ENCODE data around the gene RASSF5. TPM values are rescaled to one million over a fixed set of nuclear protein-coding genes. Genes with fewer than 3 reads are reported as not detected.

Gene RASSF5
- total RNA-seq, 3 donors from 2014 or later: 11.0 to 17.0 (median 11.1) TPM

DNA sequence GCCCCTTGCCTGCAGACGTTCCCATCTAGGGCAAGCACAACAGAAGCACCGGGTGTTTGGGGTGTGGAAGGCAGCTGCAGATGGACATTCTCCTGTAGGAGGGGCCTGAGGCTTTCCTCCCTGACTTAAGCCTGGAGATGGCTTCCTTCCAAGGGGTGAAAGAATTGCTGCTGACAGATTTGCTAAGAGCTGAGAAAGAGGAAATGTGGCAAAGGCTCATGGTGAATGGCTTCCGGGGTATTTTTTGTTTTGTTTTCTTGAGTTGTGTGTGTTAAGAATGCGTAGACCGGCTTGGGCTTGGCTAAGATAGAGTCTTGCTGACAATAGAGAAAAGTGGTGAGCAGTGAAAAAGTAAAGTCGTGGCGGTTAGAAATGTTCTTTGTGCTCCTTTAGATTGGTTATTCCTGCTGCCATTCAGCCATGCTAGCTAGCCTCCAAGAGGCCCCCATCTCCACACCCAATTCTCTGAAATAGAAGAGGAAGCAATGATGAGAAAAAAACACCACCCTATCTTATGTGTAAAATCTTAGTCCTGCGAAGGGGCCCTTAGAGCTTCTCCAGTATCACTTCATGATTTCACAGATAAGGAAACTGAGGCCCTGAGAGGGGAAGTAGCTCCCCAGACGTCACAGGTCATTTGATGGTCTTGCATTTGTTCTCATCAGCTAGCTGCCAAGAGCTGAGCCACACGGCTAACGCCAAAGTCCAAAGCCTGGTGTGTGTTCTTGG is 68.0 kb downstream of the RASSF5 start:
- Histone ChIP-seq H3K36me3 (no peaks in the 10 kb centered on the region), H3K27me3 (no peaks in the 10 kb centered on the region), H3K4me1 (no peaks in the 10 kb centered on the region), H3K27ac (peak overlapping the region; percentile 50 to 53), H3K9me3 (no peaks in the 10 kb centered on the region), H3K4me3 (no peak overlapping the region)
- no peak for DNase-seq (ENCODE audit: low spot score in 2 of 2)
- TF ChIP-seq POLR2A (IDR thresholded peaks at IDR 0.05) (no peak), POLR2AphosphoS5 (IDR thresholded peaks at IDR 0.05) (no peak)
- TF ChIP-seq, protein P1, sequence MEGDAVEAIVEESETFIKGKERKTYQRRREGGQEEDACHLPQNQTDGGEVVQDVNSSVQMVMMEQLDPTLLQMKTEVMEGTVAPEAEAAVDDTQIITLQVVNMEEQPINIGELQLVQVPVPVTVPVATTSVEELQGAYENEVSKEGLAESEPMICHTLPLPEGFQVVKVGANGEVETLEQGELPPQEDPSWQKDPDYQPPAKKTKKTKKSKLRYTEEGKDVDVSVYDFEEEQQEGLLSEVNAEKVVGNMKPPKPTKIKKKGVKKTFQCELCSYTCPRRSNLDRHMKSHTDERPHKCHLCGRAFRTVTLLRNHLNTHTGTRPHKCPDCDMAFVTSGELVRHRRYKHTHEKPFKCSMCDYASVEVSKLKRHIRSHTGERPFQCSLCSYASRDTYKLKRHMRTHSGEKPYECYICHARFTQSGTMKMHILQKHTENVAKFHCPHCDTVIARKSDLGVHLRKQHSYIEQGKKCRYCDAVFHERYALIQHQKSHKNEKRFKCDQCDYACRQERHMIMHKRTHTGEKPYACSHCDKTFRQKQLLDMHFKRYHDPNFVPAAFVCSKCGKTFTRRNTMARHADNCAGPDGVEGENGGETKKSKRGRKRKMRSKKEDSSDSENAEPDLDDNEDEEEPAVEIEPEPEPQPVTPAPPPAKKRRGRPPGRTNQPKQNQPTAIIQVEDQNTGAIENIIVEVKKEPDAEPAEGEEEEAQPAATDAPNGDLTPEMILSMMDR (IDR thresholded peaks at IDR 0.05): no peak
- intact Hi-C loops (cut with DNase I; ENCODE audit: low total_unique reads): no loop called here

DNA sequence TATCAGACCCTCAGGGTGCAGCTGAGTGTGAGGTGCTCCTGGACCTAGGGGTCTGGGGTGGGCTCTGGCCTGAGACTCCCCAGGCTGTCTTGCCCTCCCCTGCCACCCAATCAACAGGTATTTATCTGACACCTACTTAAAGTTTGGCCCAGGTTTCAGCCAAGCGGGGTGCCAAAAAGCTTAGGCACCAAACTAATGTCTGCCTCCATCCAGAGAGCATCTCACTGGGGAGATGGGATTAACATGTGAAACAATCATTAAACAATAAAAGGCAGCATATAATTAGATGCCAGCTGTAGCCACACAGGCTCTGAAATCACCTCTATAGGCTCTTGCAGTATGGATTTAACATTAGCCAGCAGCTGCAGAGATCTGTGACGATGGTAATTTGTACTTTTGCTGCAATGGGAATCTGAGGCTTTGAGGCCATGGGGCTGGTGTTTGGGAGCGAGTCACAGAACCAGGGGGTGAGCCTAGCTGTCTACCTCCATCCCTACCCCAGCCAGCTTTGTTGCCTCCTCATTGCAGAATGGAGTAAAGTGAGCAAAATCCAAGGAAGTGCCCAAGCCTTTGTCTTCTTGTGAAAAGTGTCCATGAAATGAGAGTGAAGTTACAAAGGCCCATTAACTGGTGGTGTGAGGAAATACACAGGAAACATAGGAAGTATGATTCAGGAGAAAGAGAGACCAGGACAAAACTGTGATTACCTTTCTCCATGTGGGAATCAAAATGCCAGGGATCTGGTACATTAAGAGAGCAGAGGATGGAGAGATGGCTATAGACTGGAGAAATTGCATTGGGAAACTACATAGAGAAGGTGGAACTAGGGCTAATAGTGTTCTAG is 68.8 kb downstream of the RASSF5 start:
- intact Hi-C loops (cut with DNase I; ENCODE audit: low total_unique reads): no loop called here
- no peaks in the 10 kb centered on the region for H3K4me1 ChIP-seq
- no peak for DNase-seq (ENCODE audit: low spot score in 2 of 2)
- H3K9me3 ChIP-seq: no peaks in the 10 kb centered on the region
- TF ChIP-seq POLR2A (IDR thresholded peaks at IDR 0.05) (no peak), POLR2AphosphoS5 (IDR thresholded peaks at IDR 0.05) (no peak)
- TF ChIP-seq, protein P1 (IDR thresholded peaks at IDR 0.05): no peak
- H3K27ac ChIP-seq: peak overlapping the region; percentile 50 to 53
- no peaks in the 10 kb centered on the region for H3K36me3 ChIP-seq
- no peak overlapping the region for H3K4me3 ChIP-seq
- H3K27me3 ChIP-seq: no peaks in the 10 kb centered on the region

DNA sequence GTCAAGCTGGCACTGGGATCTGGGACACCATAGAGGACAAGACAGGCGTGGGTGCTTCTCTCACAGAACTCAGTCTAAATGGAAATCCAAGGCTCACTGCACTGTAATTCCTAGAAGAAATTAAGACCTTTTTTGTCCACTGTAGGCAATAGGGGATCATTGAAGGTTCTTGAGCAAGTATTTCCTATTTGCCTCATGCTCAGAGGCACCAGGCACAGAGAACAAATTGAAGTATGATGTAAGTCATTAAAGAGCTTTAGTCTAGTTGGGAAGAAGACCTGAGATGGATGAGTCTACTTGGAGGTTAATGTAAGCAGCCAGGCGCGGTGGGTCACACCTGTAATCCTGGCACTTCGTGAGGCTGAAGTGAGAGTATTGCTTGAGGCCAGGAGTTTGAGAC is 70.3 kb downstream of the RASSF5 start:
- Histone ChIP-seq H3K4me3 (no peak overlapping the region), H3K4me1 (no peaks in the 10 kb centered on the region), H3K9me3 (no peaks in the 10 kb centered on the region), H3K27me3 (no peaks in the 10 kb centered on the region), H3K36me3 (no peaks in the 10 kb centered on the region), H3K27ac (no peak overlapping the region)
- intact Hi-C loops (cut with DNase I; ENCODE audit: low total_unique reads): no loop called here
- DNase-seq (ENCODE audit: low spot score in 2 of 2): no peak
- TF ChIP-seq POLR2AphosphoS5 (IDR thresholded peaks at IDR 0.05) (no peak), POLR2A (IDR thresholded peaks at IDR 0.05) (no peak)
- TF ChIP-seq, protein P1 (IDR thresholded peaks at IDR 0.05): no peak

DNA sequence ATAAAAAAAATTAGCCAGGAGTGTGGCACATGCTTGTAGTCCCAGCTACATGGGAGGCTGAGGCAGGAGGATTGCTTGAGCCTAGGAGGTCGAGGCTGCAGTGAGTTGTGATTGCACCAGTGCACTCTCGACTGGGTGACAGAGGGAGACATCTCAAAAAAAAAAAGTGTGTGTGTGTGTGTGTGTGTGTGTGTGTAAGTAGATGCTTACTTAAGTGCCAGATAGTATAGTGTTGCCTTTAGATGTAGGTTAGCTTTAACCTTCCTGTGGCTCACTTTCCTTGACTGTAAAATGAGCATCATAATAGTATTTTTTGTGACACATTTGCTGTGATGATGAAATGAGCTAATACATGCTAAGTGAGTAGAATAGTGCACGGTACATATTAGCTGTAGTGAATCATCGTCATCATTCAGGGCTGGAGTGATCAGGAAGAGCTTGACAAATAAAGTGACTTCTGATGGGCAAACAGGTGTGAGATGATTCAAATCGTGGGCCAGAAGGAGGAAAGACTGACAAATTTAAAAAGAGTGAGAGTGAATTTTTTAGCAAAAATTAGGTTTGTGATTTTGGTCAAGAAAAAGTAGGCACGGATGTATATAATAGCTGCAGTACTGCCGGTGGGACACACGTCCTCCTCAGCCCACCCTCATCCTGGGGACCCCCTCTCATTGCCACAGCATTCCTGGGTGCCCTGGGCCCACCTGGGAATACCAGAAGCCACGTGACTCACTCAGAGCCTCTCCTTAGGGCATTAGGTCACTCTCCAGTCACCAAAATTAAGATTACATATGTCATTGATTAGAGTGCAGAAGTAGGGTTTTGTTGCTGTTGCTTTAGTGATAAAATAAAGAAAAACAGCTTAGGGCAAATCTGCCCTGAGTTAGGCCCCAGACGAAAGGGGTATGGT is 71.0 kb downstream of the RASSF5 start:
- H3K9me3 ChIP-seq: no peaks in the 10 kb centered on the region
- H3K36me3 ChIP-seq: no peaks in the 10 kb centered on the region
- H3K4me3 ChIP-seq: no peak overlapping the region
- no peaks in the 10 kb centered on the region for H3K27me3 ChIP-seq
- intact Hi-C loops (cut with DNase I; ENCODE audit: low total_unique reads): no loop called here
- H3K4me1 ChIP-seq: no peaks in the 10 kb centered on the region
- no peak for DNase-seq (ENCODE audit: low spot score in 2 of 2)
- H3K27ac ChIP-seq: no peak overlapping the region
- TF ChIP-seq POLR2AphosphoS5 (IDR thresholded peaks at IDR 0.05) (no peak), POLR2A (IDR thresholded peaks at IDR 0.05) (no peak)
- TF ChIP-seq, protein P1 (IDR thresholded peaks at IDR 0.05): no peak
